Activated CD4-positive, alpha-beta T cell treated with anti-CD3 and anti-CD28 coated beads for 48 hours (primary cell): Measurements from ENCODE around the gene PRG2.

Experiments
- DNase-seq: peaks from one replicate; pipeline ENCODE4 v3.0.0-alpha.2; 2020

Gene PRG2

GRCh38 chr11:57395905-57396623 is 5.6 kb upstream of the PRG2 start:
- no peak for DNase-seq

- DNase-seq = no peak
These were observed 3.9 kb upstream of the PRG2 start for GRCh38 chr11:57394203-57394965.

- DNase-seq = no peak
These were observed 2.3 kb upstream of the PRG2 start for GRCh38 chr11:57392763-57393105.

GRCh38 chr11:57392066-57392762 is 1.8 kb upstream of the PRG2 start:
- no peak for DNase-seq

GRCh38 chr11:57391539-57391938 is 1.1 kb upstream of the PRG2 start:
- DNase-seq = no peak

GRCh38 chr11:57391111-57391510 is 661 bp upstream of the PRG2 start:
- DNase-seq = no peak

GRCh38 chr11:57387289-57388030 is 3.0 kb downstream of the PRG2 start:
- DNase-seq = no peak

- no peak for DNase-seq
These were observed 4.1 kb downstream of the PRG2 start for GRCh38 chr11:57386178-57386940.

- no peak for DNase-seq
These were observed 9.5 kb downstream of the PRG2 start, which contains the start of gene PRG3 for GRCh38 chr11:57380975-57381374. Gene PRG3 (minus strand): TSS chr11:57381150. CDS start chr11:57380708, 442 bp downstream.

- DNase-seq = no peak
These were observed 10.7 kb downstream of the PRG2 start for GRCh38 chr11:57379732-57380131.

GRCh38 chr11:57378186-57378585 is 12.3 kb downstream of the PRG2 start:
- DNase-seq = no peak

- DNase-seq = no peak
These were observed 13.3 kb downstream of the PRG2 start for GRCh38 chr11:57377107-57377506.

GRCh38 chr11:57376095-57377090 is 14.1 kb downstream of the PRG2 start:
- DNase-seq = no peak

- no peak for DNase-seq
These were observed 15.0 kb downstream of the PRG2 start for GRCh38 chr11:57375490-57375889.

GRCh38 chr11:57374966-57375365 is 15.5 kb downstream of the PRG2 start:
- no peak for DNase-seq

GRCh38 chr11:57373146-57373545 is 17.3 kb downstream of the PRG2 start:
- DNase-seq = no peak

- DNase-seq = no peak
These were observed 19.5 kb downstream of the PRG2 start for GRCh38 chr11:57370941-57371340.

GRCh38 chr11:57370251-57370650 is 20.2 kb downstream of the PRG2 start:
- no peak for DNase-seq

GRCh38 chr11:57368845-57369232 is 21.6 kb downstream of the PRG2 start:
- DNase-seq = no peak

GRCh38 chr11:57368106-57368844 is 22.2 kb downstream of the PRG2 start:
- DNase-seq = no peak
